Endothelial cell of umbilical vein (primary cell): ENCODE results near the gene SLC10A1. TPM values are rescaled to one million over a fixed set of nuclear protein-coding genes. Genes with fewer than 3 reads are reported as not detected.
A peak's percentile ranks its signal among the peaks of the same experiment; 100 is the strongest.

Experiments used
- BruUV-seq: library from RNA; stranded (reverse); fragments of 400-500 nt; replicated peaks from 2 replicates; lab custom pipeline; 2021; lab: Mats Ljungman, UMichigan
- CTCF ChIA-PET: fragments of 300-600, 350-600 bp; sonication (Branson Sonifier 250); formaldehyde crosslinking; loops from one replicate; lab custom pipeline; 2021; ENCODE audit warnings: antibody characterized with exemption, inconsistent platforms; lab: Charles Lee
- POLR2A ChIA-PET: fragments of 300-600, 350-600 bp; sonication (Branson Sonifier 250); formaldehyde crosslinking; loops from one replicate; lab custom pipeline; 2021; ENCODE audit warnings: antibody characterized with exemption, inconsistent platforms; lab: Charles Lee
- DNase-seq: peaks from one replicate; pipeline ENCODE4 v3.0.0-alpha.2; 2011; ENCODE audit warnings: low read depth, low spot score
- FAIRE-seq: peaks from 2 replicates; lab custom pipeline; 2011; peaks lifted over from hg19 to GRCh38; lab: Jason Lieb, UNC
- H2AFZ ChIP-seq: 2 replicates; pipeline ENCODE4 v1.6.0; 2012; ENCODE audit warnings: low read depth, low read length, control low read depth, inconsistent platforms
- H3K27ac ChIP-seq: 2 replicates; pipeline ENCODE4 v1.5.1; 2011; ENCODE audit warnings: low read depth, mild to moderate bottlenecking, control low read depth, low read length, moderate library complexity; ENCODE audit not compliant: insufficient read depth
- H3K27me3 ChIP-seq, 2 experiments: 2 replicates each; pipeline versions ENCODE4 v1.6.0 to v1.6.1; 2011; ENCODE audit warnings: low read length in 2 of 2, mixed read lengths in 1 of 2; ENCODE audit not compliant: control insufficient read depth in 2 of 2, insufficient read depth in 2 of 2
- H3K36me3 ChIP-seq, 2 experiments: 2 replicates in 1 of 2; 3 replicates in 1 of 2; pipeline ENCODE4 v1.5.1; 2011; ENCODE audit warnings: low read length in 2 of 2, mild to moderate bottlenecking in 1 of 2, moderate library complexity in 1 of 2; ENCODE audit not compliant: control insufficient read depth in 2 of 2, insufficient read depth in 2 of 2; ENCODE audit errors: extremely low read depth in 1 of 2
- H3K4me1 ChIP-seq: 3 replicates; pipeline ENCODE4 v1.5.1; 2011; ENCODE audit warnings: mild to moderate bottlenecking, low read length; ENCODE audit not compliant: control insufficient read depth, insufficient read depth; ENCODE audit errors: extremely low read depth
- H3K4me2 ChIP-seq: 2 replicates; pipeline ENCODE4 v1.6.1; 2011; ENCODE audit warnings: low read length, control low read depth, mixed read lengths; ENCODE audit not compliant: insufficient read depth
- H3K4me3 ChIP-seq, 3 experiments: fragments of 200-600 bp in 1 of 3; sonication (generic), shearing (Covaris generic) in 1 of 3; replicated peaks in 1 of 3; 2 replicates each; pipeline ENCODE4 v1.5.1; 2011 to 2016; ENCODE audit warnings: control low read depth in 3 of 3, low read length in 3 of 3, mild to moderate bottlenecking in 2 of 3, inconsistent platforms in 1 of 3, low read depth in 1 of 3, moderate library complexity in 1 of 3; ENCODE audit not compliant: insufficient read depth in 1 of 3
- H3K79me2 ChIP-seq: 2 replicates; pipeline ENCODE4 v1.6.0; 2012; ENCODE audit warnings: low read length, inconsistent platforms; ENCODE audit not compliant: control insufficient read depth, insufficient read depth
- H3K9ac ChIP-seq: replicated peaks from 2 replicates; pipeline ENCODE3; 2011; ENCODE audit warnings: low read length, control low read depth; ENCODE audit not compliant: insufficient read depth; ENCODE audit errors: extremely low read depth
- H3K9me1 ChIP-seq: replicated peaks from 3 replicates; pipeline ENCODE4 v1.6.0; 2011; ENCODE audit warnings: mild to moderate bottlenecking, low read length; ENCODE audit not compliant: control insufficient read depth, insufficient read depth; ENCODE audit errors: extremely low read depth
- H3K9me3 ChIP-seq: replicated peaks from 2 replicates; pipeline ENCODE4 v1.5.1; 2012; ENCODE audit warnings: low read length, inconsistent platforms; ENCODE audit not compliant: control insufficient read depth, insufficient read depth
- H4K20me1 ChIP-seq: replicated peaks from 2 replicates; pipeline ENCODE3; 2011; ENCODE audit warnings: mild to moderate bottlenecking, low read length; ENCODE audit not compliant: control insufficient read depth, insufficient read depth; ENCODE audit errors: extremely low read depth
- FOS ChIP-seq: IDR thresholded peaks from 2 replicates; pipeline ENCODE4 v1.6.1; 2011; ENCODE audit warnings: mild to moderate bottlenecking, low read length, moderate library complexity, borderline replicate concordance; ENCODE audit not compliant: insufficient read depth
- JUN ChIP-seq: IDR thresholded peaks from 2 replicates; pipeline ENCODE4 v1.6.1; 2011; ENCODE audit warnings: borderline replicate concordance, low read depth; ENCODE audit not compliant: insufficient read length, insufficient read depth
- MYC ChIP-seq: IDR thresholded peaks from one replicate; pipeline ENCODE4 v1.6.1; 2011; ENCODE audit warnings: mild to moderate bottlenecking, low read depth, low read length
- dilution Hi-C: fragments of 300-500 bp; cut with MboI; formaldehyde crosslinking; loops from one replicate; pipeline ENCODE4 v1.15.0; 2019; ENCODE audit warnings: low sequenced_read_pairs; ENCODE audit not compliant: extremely low pct_ligation_motif_present
- intact Hi-C: fragments of 100-400 bp; cut with micrococcal nuclease; formaldehyde crosslinking; loops from one replicate; pipeline ENCODE4 v1.10.0; 2022
- polyA plus RNA-seq, 4 experiments: library from polyadenylated mRNA; depleted of rRNA in 3 of 4; stranded (reverse) in 3 of 4; unstranded in 1 of 4; fragments of >200 nt; gene quantifications; 2 replicates each; pipeline versions ENCODE4 v1.2.1 to v1.2.3, GENCODE V29; 2011 to 2012; ENCODE audit warnings: missing spikeins in 1 of 4
- total RNA-seq: library from RNA; stranded (reverse); gene quantifications from 2 replicates; pipeline ENCODE4 v1.2.3, GENCODE V29; 2021
- TF ChIP-seq, protein P1 (sequence below), 2 donors: IDR thresholded peaks; 1 replicate in 1 of 2; 2 replicates in 1 of 2; pipeline ENCODE4 v1.5.1; 2011; ENCODE audit warnings: low read length in 2 of 2, mild to moderate bottlenecking in 2 of 2, moderate library complexity in 2 of 2, control low read depth in 1 of 2, inconsistent platforms in 1 of 2, low read depth in 1 of 2; ENCODE audit not compliant: insufficient read depth in 1 of 2; ENCODE audit errors: extremely low read depth in 1 of 2
- TF ChIP-seq, protein P2 (sequence below): IDR thresholded peaks from 2 replicates; pipeline ENCODE4 v1.6.1; 2011; ENCODE audit not compliant: insufficient read depth, insufficient read length

SLC10A1 gene
- total and polyA plus RNA-seq, 2 donors (not counting 3 experiments of a cell fraction or from before 2014, with no cell fraction given) = not detected

DNA sequence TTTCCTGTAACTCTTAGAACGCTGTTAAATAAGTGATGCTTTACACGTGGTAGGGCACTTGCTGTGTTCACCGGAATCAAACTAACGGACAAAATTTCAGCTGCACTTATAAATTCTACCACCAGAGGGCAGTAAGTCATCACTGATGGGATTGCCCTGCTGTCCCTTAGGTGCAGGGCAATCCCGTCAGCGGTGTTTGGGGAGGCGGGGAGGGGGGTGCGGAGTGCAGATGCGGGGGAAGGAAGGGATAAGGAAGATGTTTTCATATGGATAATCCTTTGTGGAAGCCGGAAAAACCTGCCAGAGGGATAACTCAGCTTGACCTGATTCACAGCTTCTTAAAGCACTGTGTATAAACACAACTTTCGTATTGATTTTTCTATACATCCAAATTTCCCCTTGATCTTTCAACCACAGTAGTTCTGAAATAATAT lies 21.7 kb upstream of the SLC10A1 start:
- H2AFZ ChIP-seq = no peak overlapping the region
- no peaks in the 10 kb centered on the region for H3K9me1 ChIP-seq
- no peak overlapping the region for H3K27ac ChIP-seq
- H3K9me3 ChIP-seq = no peaks in the 10 kb centered on the region
- ChIA-PET POLR2A (no interaction called here), CTCF (interaction anchor here (0.6 to 9.8 kb wide), 24 partner anchors 9 to 903 kb away, joined by 3 to 255 read pairs (median 4); partner anchors contain the start of genes CCDC177, SLC10A1 and SMOC1)
- no peaks in the 10 kb centered on the region for H3K4me1 ChIP-seq
- DNase-seq (peak; percentile 83), FAIRE-seq (peak; percentile 87)
- BruUV-seq = no TSS peak
- H4K20me1 ChIP-seq = no peaks in the 10 kb centered on the region
- dilution Hi-C loops = no loop called here
- no peak overlapping the region for H3K4me3 ChIP-seq
- H3K4me2 ChIP-seq = no peak overlapping the region
- peaks cover 4 to 14% of the 10 kb centered on the region in 2 experiments for H3K27me3 ChIP-seq
- no peak for TF ChIP-seq JUN
- TF ChIP-seq, protein P1, sequence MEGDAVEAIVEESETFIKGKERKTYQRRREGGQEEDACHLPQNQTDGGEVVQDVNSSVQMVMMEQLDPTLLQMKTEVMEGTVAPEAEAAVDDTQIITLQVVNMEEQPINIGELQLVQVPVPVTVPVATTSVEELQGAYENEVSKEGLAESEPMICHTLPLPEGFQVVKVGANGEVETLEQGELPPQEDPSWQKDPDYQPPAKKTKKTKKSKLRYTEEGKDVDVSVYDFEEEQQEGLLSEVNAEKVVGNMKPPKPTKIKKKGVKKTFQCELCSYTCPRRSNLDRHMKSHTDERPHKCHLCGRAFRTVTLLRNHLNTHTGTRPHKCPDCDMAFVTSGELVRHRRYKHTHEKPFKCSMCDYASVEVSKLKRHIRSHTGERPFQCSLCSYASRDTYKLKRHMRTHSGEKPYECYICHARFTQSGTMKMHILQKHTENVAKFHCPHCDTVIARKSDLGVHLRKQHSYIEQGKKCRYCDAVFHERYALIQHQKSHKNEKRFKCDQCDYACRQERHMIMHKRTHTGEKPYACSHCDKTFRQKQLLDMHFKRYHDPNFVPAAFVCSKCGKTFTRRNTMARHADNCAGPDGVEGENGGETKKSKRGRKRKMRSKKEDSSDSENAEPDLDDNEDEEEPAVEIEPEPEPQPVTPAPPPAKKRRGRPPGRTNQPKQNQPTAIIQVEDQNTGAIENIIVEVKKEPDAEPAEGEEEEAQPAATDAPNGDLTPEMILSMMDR (IDR thresholded peaks at IDR 0.05; ENCODE audit: extremely low read depth in 1 of 2, insufficient read depth in 1 of 2, low read depth in 1 of 2, low read length in 2 of 2) = peak; percentile 71 to 72
- TF ChIP-seq MYC = no peak
- no peak for TF ChIP-seq FOS
- TF ChIP-seq, protein P2, sequence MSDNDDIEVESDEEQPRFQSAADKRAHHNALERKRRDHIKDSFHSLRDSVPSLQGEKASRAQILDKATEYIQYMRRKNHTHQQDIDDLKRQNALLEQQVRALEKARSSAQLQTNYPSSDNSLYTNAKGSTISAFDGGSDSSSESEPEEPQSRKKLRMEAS = peak; percentile 23
- no peaks in the 10 kb centered on the region for H3K36me3 ChIP-seq
- no peak overlapping the region for H3K9ac ChIP-seq
- intact Hi-C loops = loop anchor here (1.0 to 5.0 kb wide), 7 partner anchors 58 to 499 kb away; no protein-coding TSS in a partner anchor
- no peaks in the 10 kb centered on the region for H3K79me2 ChIP-seq
